Neural crest cell (in vitro differentiated cells): ENCODE data around the gene TSSK2. TPM values are rescaled to one million over a fixed set of nuclear protein-coding genes. Genes with fewer than 3 reads are reported as not detected.

ENCODE experiments used
- DNase-seq: peaks from one replicate; pipeline ENCODE4 v3.0.0; 2021; ENCODE audit warnings: low read depth, mixed read lengths, low spot score
- H3K27ac Mint-ChIP-seq: one replicate; pipeline ENCODE4 v1.8.0; 2021; ENCODE audit warnings: mild to moderate bottlenecking, mixed read lengths; ENCODE audit not compliant: unreplicated experiment
- H3K27me3 Mint-ChIP-seq: 2 replicates; pipeline ENCODE4 v1.8.0; 2021; ENCODE audit warnings: low read depth, mild to moderate bottlenecking, mixed read lengths
- H3K36me3 Mint-ChIP-seq: 2 replicates; pipeline ENCODE4 v1.8.0; 2021; ENCODE audit warnings: low read depth, mild to moderate bottlenecking, mixed read lengths
- H3K4me1 Mint-ChIP-seq: 2 replicates; pipeline ENCODE4 v1.8.0; 2021; ENCODE audit warnings: mixed read lengths
- H3K4me3 Mint-ChIP-seq: one replicate; pipeline ENCODE4 v1.8.0; 2021; ENCODE audit warnings: mild to moderate bottlenecking, mixed read lengths
- H3K9me3 Mint-ChIP-seq: 2 replicates; pipeline ENCODE4 v1.8.0; 2021; ENCODE audit warnings: mixed read lengths
- total RNA-seq: library from RNA; stranded (reverse); gene quantifications from 2 replicates; pipeline ENCODE4 v1.2.1, GENCODE V29; 2021
- TF ChIP-seq, protein P1 (sequence below): fragments of 200-600 bp; sonication (generic); conservative IDR thresholded peaks from 2 replicates; pipeline ENCODE4 v1.5.0; 2021; ENCODE audit warnings: antibody characterized with exemption, mild to moderate bottlenecking

TSSK2 gene
- total RNA-seq, 1 donor from 2014 or later, result not detected

- Mint-ChIP-seq H3K9me3 (no peaks in the 10 kb centered on the region), H3K27ac (peak overlapping the region; percentile 83)
These were observed 8.2 kb upstream of the TSSK2 start for GRCh38 chr22:19122752-19123492.

GRCh38 chr22:19123936-19124335 is 7.2 kb upstream of the TSSK2 start:
- TF ChIP-seq, protein P1, sequence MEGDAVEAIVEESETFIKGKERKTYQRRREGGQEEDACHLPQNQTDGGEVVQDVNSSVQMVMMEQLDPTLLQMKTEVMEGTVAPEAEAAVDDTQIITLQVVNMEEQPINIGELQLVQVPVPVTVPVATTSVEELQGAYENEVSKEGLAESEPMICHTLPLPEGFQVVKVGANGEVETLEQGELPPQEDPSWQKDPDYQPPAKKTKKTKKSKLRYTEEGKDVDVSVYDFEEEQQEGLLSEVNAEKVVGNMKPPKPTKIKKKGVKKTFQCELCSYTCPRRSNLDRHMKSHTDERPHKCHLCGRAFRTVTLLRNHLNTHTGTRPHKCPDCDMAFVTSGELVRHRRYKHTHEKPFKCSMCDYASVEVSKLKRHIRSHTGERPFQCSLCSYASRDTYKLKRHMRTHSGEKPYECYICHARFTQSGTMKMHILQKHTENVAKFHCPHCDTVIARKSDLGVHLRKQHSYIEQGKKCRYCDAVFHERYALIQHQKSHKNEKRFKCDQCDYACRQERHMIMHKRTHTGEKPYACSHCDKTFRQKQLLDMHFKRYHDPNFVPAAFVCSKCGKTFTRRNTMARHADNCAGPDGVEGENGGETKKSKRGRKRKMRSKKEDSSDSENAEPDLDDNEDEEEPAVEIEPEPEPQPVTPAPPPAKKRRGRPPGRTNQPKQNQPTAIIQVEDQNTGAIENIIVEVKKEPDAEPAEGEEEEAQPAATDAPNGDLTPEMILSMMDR, result no peak
- no peak overlapping the region for H3K27ac Mint-ChIP-seq
- H3K36me3 Mint-ChIP-seq, result no peaks in the 10 kb centered on the region
- peaks cover 28% of the 10 kb centered on the region for H3K4me1 Mint-ChIP-seq
- H3K9me3 Mint-ChIP-seq, result no peaks in the 10 kb centered on the region
- peak overlapping the region; percentile 91 for H3K4me3 Mint-ChIP-seq
- no peak for DNase-seq
- no peaks in the 10 kb centered on the region for H3K27me3 Mint-ChIP-seq

More at GRCh38 chr22:19122752-19123492, 8.2 kb upstream of the TSSK2 start:
- no peak for DNase-seq
- H3K4me1 Mint-ChIP-seq, result peaks cover 28% of the 10 kb centered on the region
- no peaks in the 10 kb centered on the region for H3K36me3 Mint-ChIP-seq
- TF ChIP-seq, protein P1, result no peak
- H3K4me3 Mint-ChIP-seq, result peak overlapping the region; percentile 91
- no peaks in the 10 kb centered on the region for H3K27me3 Mint-ChIP-seq

- DNase-seq, result no peak
- no peaks in the 10 kb centered on the region for H3K36me3 Mint-ChIP-seq
- H3K27ac Mint-ChIP-seq, result no peak overlapping the region
- TF ChIP-seq, protein P1, result no peak
- H3K27me3 Mint-ChIP-seq, result no peaks in the 10 kb centered on the region
- H3K4me3 Mint-ChIP-seq, result peak overlapping the region; percentile 91
- no peaks in the 10 kb centered on the region for H3K9me3 Mint-ChIP-seq
- H3K4me1 Mint-ChIP-seq, result peaks cover 28% of the 10 kb centered on the region
These were observed 6.7 kb upstream of the TSSK2 start for GRCh38 chr22:19124377-19124776.

- no peaks in the 10 kb centered on the region for H3K36me3 Mint-ChIP-seq
- H3K4me3 Mint-ChIP-seq, result no peak overlapping the region
- no peak overlapping the region for H3K27ac Mint-ChIP-seq
- TF ChIP-seq, protein P1, result no peak
- no peaks in the 10 kb centered on the region for H3K9me3 Mint-ChIP-seq
- H3K4me1 Mint-ChIP-seq, result peaks cover 25% of the 10 kb centered on the region
- no peaks in the 10 kb centered on the region for H3K27me3 Mint-ChIP-seq
- DNase-seq, result no peak
These were observed 6.1 kb upstream of the TSSK2 start for GRCh38 chr22:19125011-19125410.

DNA sequence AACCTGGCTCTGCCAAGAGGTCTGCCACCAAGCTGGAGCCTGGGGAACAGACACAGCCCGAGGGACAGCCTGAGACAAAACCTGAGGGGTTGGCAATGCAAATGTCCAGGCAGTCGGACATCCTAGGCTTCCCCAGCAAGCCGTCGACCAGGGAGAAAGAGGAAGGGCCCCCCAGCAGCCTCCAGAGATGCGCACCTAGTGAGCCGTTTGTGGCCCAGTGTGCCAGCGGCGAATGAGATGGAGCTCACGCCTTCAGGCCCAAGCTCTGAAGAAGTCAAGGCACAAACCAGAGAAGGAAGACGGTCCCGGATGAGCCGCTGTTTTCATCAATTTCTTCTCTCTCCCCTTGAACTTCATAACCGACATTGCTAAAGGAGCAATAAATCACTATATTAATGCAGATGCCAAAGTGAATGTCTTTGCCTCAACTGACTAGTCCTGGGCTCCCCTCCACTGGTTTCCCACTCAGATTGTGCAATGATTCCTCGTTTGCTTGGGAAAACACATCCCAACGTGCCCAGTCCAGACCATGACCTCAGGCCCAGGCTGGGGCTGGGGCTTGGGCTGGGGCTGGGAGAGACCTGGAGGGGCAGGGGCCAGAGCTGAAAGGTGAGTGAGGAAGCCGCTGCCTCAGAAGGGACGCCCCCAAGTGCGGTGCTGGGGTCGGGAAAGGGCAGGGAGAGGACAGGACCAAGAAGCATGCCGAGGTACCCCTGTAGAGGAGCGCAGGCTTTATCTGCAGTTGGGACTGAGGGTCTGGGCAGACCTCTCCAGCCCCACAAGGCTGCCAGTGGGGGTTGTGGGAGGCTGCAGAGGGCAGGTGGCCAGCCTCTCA is 5.4 kb upstream of the TSSK2 start:
- Mint-ChIP-seq H3K4me1 (peaks cover 18% of the 10 kb centered on the region), H3K4me3 (no peak overlapping the region), H3K27me3 (no peaks in the 10 kb centered on the region), H3K27ac (no peak overlapping the region), H3K36me3 (no peaks in the 10 kb centered on the region), H3K9me3 (no peaks in the 10 kb centered on the region)
- TF ChIP-seq, protein P1, result no peak
- DNase-seq, result no peak
